Calu3 (cell line): ENCODE data around the gene SLITRK1. TPM values are rescaled to one million over a fixed set of nuclear protein-coding genes. Genes with fewer than 3 reads are reported as not detected.

ENCODE experiments used
- BruUV-seq: library from RNA; stranded (reverse); fragments of 400-500 nt; replicated peaks from 2 replicates; lab custom pipeline; 2021; lab: Mats Ljungman, UMichigan
- CTCF ChIA-PET: fragments of 300-600 bp; sonication (Branson Sonifier 250); formaldehyde crosslinking; loops from one replicate; lab custom pipeline; 2022; ENCODE audit warnings: antibody characterized with exemption; lab: Charles Lee
- DNase-seq: peaks from one replicate; pipeline ENCODE4 v3.0.0; 2022
- H3K27ac Mint-ChIP-seq: one replicate; pipeline ENCODE4 v1.8.0; 2022; ENCODE audit warnings: mixed read lengths; ENCODE audit not compliant: unreplicated experiment
- H3K27me3 Mint-ChIP-seq: one replicate; pipeline ENCODE4 v1.8.0; 2022; ENCODE audit warnings: mixed read lengths; ENCODE audit not compliant: unreplicated experiment
- H3K36me3 Mint-ChIP-seq: one replicate; pipeline ENCODE4 v1.8.0; 2022; ENCODE audit warnings: mild to moderate bottlenecking, moderate library complexity, mixed read lengths; ENCODE audit not compliant: insufficient read depth, unreplicated experiment
- H3K4me1 Mint-ChIP-seq: one replicate; pipeline ENCODE4 v1.8.0; 2022; ENCODE audit warnings: mild to moderate bottlenecking, low read depth, mixed read lengths; ENCODE audit not compliant: unreplicated experiment
- H3K4me3 Mint-ChIP-seq: one replicate; pipeline ENCODE4 v1.8.0; 2022; ENCODE audit warnings: mild to moderate bottlenecking, low read depth, moderate library complexity, mixed read lengths; ENCODE audit not compliant: unreplicated experiment
- H3K9me3 Mint-ChIP-seq: one replicate; pipeline ENCODE4 v1.8.0; 2022; ENCODE audit warnings: low read depth, mixed read lengths; ENCODE audit not compliant: unreplicated experiment
- CTCF ChIP-seq: fragments of 200-600 bp; IDR thresholded peaks from one replicate; pipeline ENCODE4 v1.8.0; 2022; ENCODE audit warnings: antibody characterized with exemption; ENCODE audit not compliant: unreplicated experiment
- intact Hi-C: fragments of 100-400 bp; cut with micrococcal nuclease; formaldehyde crosslinking; loops from one replicate; pipeline ENCODE4 v1.10.0; 2022; ENCODE audit not compliant: unreplicated experiment
- total RNA-seq: library from RNA; stranded (reverse); gene quantifications from 2 replicates; pipeline ENCODE4 v1.2.3, GENCODE V29; 2022

The SLITRK1 gene
- total RNA-seq, 1 experiment from 2014 or later = not detected

GRCh38 chr13:83890358-83890757 lies 8.1 kb upstream of the SLITRK1 start:
- Mint-ChIP-seq H3K27ac (no peak overlapping the region), H3K4me3 (no peak overlapping the region), H3K36me3 (no peaks in the 10 kb centered on the region), H3K4me1 (no peaks in the 10 kb centered on the region), H3K9me3 (no peaks in the 10 kb centered on the region), H3K27me3 (no peaks in the 10 kb centered on the region)
- no TSS peak for BruUV-seq
- CTCF ChIA-PET = no interaction called here
- TF ChIP-seq CTCF = no peak
- no peak for DNase-seq
- intact Hi-C loops = no loop called here

- Mint-ChIP-seq H3K36me3 (no peaks in the 10 kb centered on the region), H3K27me3 (no peaks in the 10 kb centered on the region), H3K9me3 (no peaks in the 10 kb centered on the region), H3K27ac (no peak overlapping the region), H3K4me3 (no peak overlapping the region), H3K4me1 (no peaks in the 10 kb centered on the region)
- CTCF ChIA-PET = no interaction called here
- intact Hi-C loops = no loop called here
- TF ChIP-seq CTCF = no peak
- BruUV-seq = no TSS peak
- no peak for DNase-seq
These were observed 1.9 kb upstream of the SLITRK1 start for GRCh38 chr13:83884141-83884540.

- no peak for DNase-seq
- Mint-ChIP-seq H3K27ac (no peak overlapping the region), H3K4me1 (no peaks in the 10 kb centered on the region), H3K36me3 (no peaks in the 10 kb centered on the region), H3K27me3 (no peaks in the 10 kb centered on the region), H3K9me3 (no peaks in the 10 kb centered on the region), H3K4me3 (no peak overlapping the region)
- intact Hi-C loops = no loop called here
- TF ChIP-seq CTCF = no peak
- BruUV-seq = no TSS peak
- CTCF ChIA-PET = no interaction called here
These were observed 818 bp upstream of the SLITRK1 start for GRCh38 chr13:83883061-83883523.

GRCh38 chr13:83882606-83882959 lies 309 bp upstream of the SLITRK1 start:
- Mint-ChIP-seq H3K27me3 (no peaks in the 10 kb centered on the region), H3K9me3 (no peaks in the 10 kb centered on the region), H3K4me3 (no peak overlapping the region), H3K4me1 (no peaks in the 10 kb centered on the region), H3K27ac (no peak overlapping the region), H3K36me3 (no peaks in the 10 kb centered on the region)
- no peak for TF ChIP-seq CTCF
- intact Hi-C loops = no loop called here
- CTCF ChIA-PET = interaction anchor here (0.7 kb wide), 1 partner anchor 679 kb away, joined by 3 read pairs; no protein-coding TSS in a partner anchor
- DNase-seq = no peak
- BruUV-seq = no TSS peak
